ENCODE results near the gene MINK1. TPM values are rescaled to one million over a fixed set of nuclear protein-coding genes. Genes with fewer than 3 reads are reported as not detected.
A peak's percentile ranks its signal among the peaks of the same experiment; 100 is the strongest.

The MINK1 gene
- total and polyA plus RNA-seq, 9 donors = 37.6 to 177 (median 95.8) TPM

- H3K9me3 ChIP-seq = no peaks in the 10 kb centered on the region
- peaks cover 3% of the 10 kb centered on the region for H3K4me1 ChIP-seq (ENCODE audit: insufficient read depth)
- no peaks in the 10 kb centered on the region for H3K36me3 ChIP-seq
- H3K27ac ChIP-seq = peak overlapping the region; percentile 14 to 24
- whole genome bisulfite sequencing, 3 donors = 53 to 63% (median 54%) methylated on average over 15 of the region's 15 CpGs
- H3K4me3 ChIP-seq = no peak overlapping the region
- intact Hi-C loops (cut with DNase I) = no loop called here
- H3K27me3 ChIP-seq = no peaks in the 10 kb centered on the region
- no peak for TF ChIP-seq EP300 (IDR thresholded peaks at IDR 0.05)
- TF ChIP-seq CTCF (IDR thresholded peaks at IDR 0.05) = no peak
- no peak for TF ChIP-seq POLR2A (IDR thresholded peaks at IDR 0.05)
- no peak for DNase-seq
Measured at GRCh38 chr17:4880857-4881256, 47.7 kb downstream of the MINK1 start.

GRCh38 chr17:4881761-4882555, 48.8 kb downstream of the MINK1 start:
- H3K27me3 ChIP-seq = no peaks in the 10 kb centered on the region
- H3K4me1 ChIP-seq (ENCODE audit: insufficient read depth) = peaks cover 3% of the 10 kb centered on the region
- WGBS, 3 donors = 19 to 27% (median 22%) methylated on average over 9 of the region's 9 CpGs
- intact Hi-C loops (cut with DNase I) = loop anchor here in 1 of 4 donors (2.0 kb wide), 1 partner anchor 95 kb away; the partner anchor contains the start of gene VMO1
- TF ChIP-seq POLR2A (IDR thresholded peaks at IDR 0.05) (no peak), CTCF (IDR thresholded peaks at IDR 0.05) (peak; percentile 63 to 66 (median 66)), EP300 (IDR thresholded peaks at IDR 0.05) (no peak)
- H3K4me3 ChIP-seq = no peak overlapping the region
- H3K36me3 ChIP-seq = no peaks in the 10 kb centered on the region
- peak; percentile 63 to 75 (median 67) for DNase-seq
- H3K9me3 ChIP-seq = no peaks in the 10 kb centered on the region
- peak overlapping the region in 1 of 2 donors; percentile 24 for H3K27ac ChIP-seq

- no peak for DNase-seq
- Histone ChIP-seq H3K4me3 (no peak overlapping the region), H3K4me1 (ENCODE audit: insufficient read depth) (peaks cover 3% of the 10 kb centered on the region), H3K27ac (no peak overlapping the region), H3K9me3 (no peaks in the 10 kb centered on the region), H3K36me3 (no peaks in the 10 kb centered on the region), H3K27me3 (no peaks in the 10 kb centered on the region)
- TF ChIP-seq CTCF (IDR thresholded peaks at IDR 0.05) (no peak), EP300 (IDR thresholded peaks at IDR 0.05) (no peak), POLR2A (IDR thresholded peaks at IDR 0.05) (no peak)
- WGBS, 3 donors = 95 to 100% (median 96%) methylated on average over 4 of the region's 4 CpGs
- intact Hi-C loops (cut with DNase I) = no loop called here
Measured at GRCh38 chr17:4884489-4884888, 51.3 kb downstream of the MINK1 start.

GRCh38 chr17:4886830-4887229, 53.7 kb downstream of the MINK1 start:
- TF ChIP-seq CTCF (IDR thresholded peaks at IDR 0.05) (no peak), POLR2A (IDR thresholded peaks at IDR 0.05) (no peak), EP300 (IDR thresholded peaks at IDR 0.05) (no peak)
- H3K9me3 ChIP-seq = no peaks in the 10 kb centered on the region
- peaks cover 1% of the 10 kb centered on the region for H3K4me1 ChIP-seq (ENCODE audit: insufficient read depth)
- no peak for DNase-seq
- 90 to 96% (median 92%) methylated on average over 12 of the region's 12 CpGs for WGBS, 3 donors
- H3K4me3 ChIP-seq = no peak overlapping the region
- H3K27me3 ChIP-seq = no peaks in the 10 kb centered on the region
- H3K27ac ChIP-seq = no peak overlapping the region
- no peaks in the 10 kb centered on the region for H3K36me3 ChIP-seq
- intact Hi-C loops (cut with DNase I) = loop anchor here in 2 of 4 donors (5.0 kb wide), 2 partner anchors 45 to 100 kb away; partner anchors contain the start of genes GLTPD2 (in 1 of the 2) and VMO1 (in 1 of the 2)

Data from ovary (tissue), 9 donors.